T-helper 1 cell treated with Interleukin-12 subunit alpha and Interleukin-12 subunit beta and Interleukin-4 antibody, amounts not matched to agents 30 μg/mL and 1 μg/mL, for 36 hours (primary cell): Measurements from ENCODE around the gene PLIN4.
A peak's percentile ranks its signal among the peaks of the same experiment; 100 is the strongest.

Experiments
- H3K27ac Mint-ChIP-seq: one replicate; pipeline ENCODE4 v1.8.0; 2021; ENCODE audit warnings: mild to moderate bottlenecking, mixed read lengths
- H3K27me3 Mint-ChIP-seq: one replicate; pipeline ENCODE4 v1.8.0; 2021; ENCODE audit warnings: low read depth, mixed read lengths
- H3K36me3 Mint-ChIP-seq: one replicate; pipeline ENCODE4 v1.8.0; 2021; ENCODE audit warnings: low read depth, mixed read lengths
- H3K4me1 Mint-ChIP-seq: one replicate; pipeline ENCODE4 v1.8.0; 2021; ENCODE audit warnings: low read depth, mixed read lengths
- H3K4me3 Mint-ChIP-seq: one replicate; pipeline ENCODE4 v1.8.0; 2021; ENCODE audit warnings: mild to moderate bottlenecking, moderate library complexity, mixed read lengths
- H3K9me3 Mint-ChIP-seq: one replicate; pipeline ENCODE4 v1.8.0; 2021; ENCODE audit warnings: mixed read lengths

The PLIN4 gene

GRCh38 chr19:4483385-4483784 is 34.9 kb downstream of the PLIN4 start:
- H3K27me3 Mint-ChIP-seq, result no peaks in the 10 kb centered on the region
- H3K9me3 Mint-ChIP-seq, result no peaks in the 10 kb centered on the region
- peaks cover 10% of the 10 kb centered on the region for H3K36me3 Mint-ChIP-seq
- no peak overlapping the region for H3K27ac Mint-ChIP-seq
- no peak overlapping the region for H3K4me3 Mint-ChIP-seq
- H3K4me1 Mint-ChIP-seq, result no peaks in the 10 kb centered on the region

GRCh38 chr19:4482721-4483364 is 35.4 kb downstream of the PLIN4 start:
- H3K27me3 Mint-ChIP-seq, result no peaks in the 10 kb centered on the region
- H3K27ac Mint-ChIP-seq, result no peak overlapping the region
- H3K36me3 Mint-ChIP-seq, result peaks cover 10% of the 10 kb centered on the region
- no peak overlapping the region for H3K4me3 Mint-ChIP-seq
- no peaks in the 10 kb centered on the region for H3K4me1 Mint-ChIP-seq
- H3K9me3 Mint-ChIP-seq, result no peaks in the 10 kb centered on the region

- Mint-ChIP-seq H3K27me3 (no peaks in the 10 kb centered on the region), H3K4me1 (peaks cover 13% of the 10 kb centered on the region), H3K4me3 (no peak overlapping the region), H3K36me3 (peaks cover 8% of the 10 kb centered on the region), H3K9me3 (no peaks in the 10 kb centered on the region), H3K27ac (no peak overlapping the region)
Observed at GRCh38 chr19:4477034-4477801, 41.1 kb downstream of the PLIN4 start.

GRCh38 chr19:4474514-4475022 is 43.7 kb downstream of the PLIN4 start:
- H3K36me3 Mint-ChIP-seq, result peaks cover 8% of the 10 kb centered on the region
- H3K4me3 Mint-ChIP-seq, result peak overlapping the region; percentile 85
- no peaks in the 10 kb centered on the region for H3K9me3 Mint-ChIP-seq
- H3K27ac Mint-ChIP-seq, result peak overlapping the region; percentile 70
- peaks cover 17% of the 10 kb centered on the region for H3K4me1 Mint-ChIP-seq
- H3K27me3 Mint-ChIP-seq, result no peaks in the 10 kb centered on the region

GRCh38 chr19:4473763-4474513 is 44.3 kb downstream of the PLIN4 start:
- Mint-ChIP-seq H3K4me1 (peaks cover 17% of the 10 kb centered on the region), H3K27ac (peak overlapping the region; percentile 70), H3K36me3 (peaks cover 8% of the 10 kb centered on the region), H3K9me3 (no peaks in the 10 kb centered on the region), H3K27me3 (no peaks in the 10 kb centered on the region), H3K4me3 (peak overlapping the region; percentile 85)

GRCh38 chr19:4473011-4473762 is 45.1 kb downstream of the PLIN4 start:
- H3K4me3 Mint-ChIP-seq, result peak overlapping the region; percentile 85

GRCh38 chr19:4472174-4472974 is 45.9 kb downstream of the PLIN4 start, which contains the start of gene HDGFL2:
Gene HDGFL2, plus strand, starts transcription at chr19:4472297. Its CDS starts 54 bp downstream, at chr19:4472351.
- Mint-ChIP-seq H3K27ac (no peak within 1 kb of the TSS), H3K4me1 (peaks cover 17% of the 10 kb centered on the region), H3K9me3 (no peaks in the 10 kb centered on the region), H3K27me3 (no peaks in the 10 kb centered on the region), H3K36me3 (peaks cover 5% of the 10 kb centered on the region), H3K4me3 (peak within 1 kb of the TSS; percentile 85)

More at GRCh38 chr19:4473011-4473762, 45.1 kb downstream of the PLIN4 start:
- peaks cover 8% of the 10 kb centered on the region for H3K36me3 Mint-ChIP-seq
- no peaks in the 10 kb centered on the region for H3K9me3 Mint-ChIP-seq
- H3K4me1 Mint-ChIP-seq, result peaks cover 17% of the 10 kb centered on the region
- no peak overlapping the region for H3K27ac Mint-ChIP-seq
- no peaks in the 10 kb centered on the region for H3K27me3 Mint-ChIP-seq

GRCh38 chr19:4471403-4472173 is 46.7 kb downstream of the PLIN4 start:
- Mint-ChIP-seq H3K4me1 (peaks cover 17% of the 10 kb centered on the region), H3K27ac (no peak overlapping the region)

GRCh38 chr19:4467835-4468234 is 50.5 kb downstream of the PLIN4 start:
- Mint-ChIP-seq H3K27me3 (no peaks in the 10 kb centered on the region), H3K9me3 (no peaks in the 10 kb centered on the region), H3K4me1 (peaks cover 4% of the 10 kb centered on the region), H3K4me3 (no peak overlapping the region), H3K36me3 (no peaks in the 10 kb centered on the region), H3K27ac (no peak overlapping the region)

More at GRCh38 chr19:4471403-4472173, 46.7 kb downstream of the PLIN4 start:
- no peak overlapping the region for H3K4me3 Mint-ChIP-seq
- H3K27me3 Mint-ChIP-seq, result no peaks in the 10 kb centered on the region
- peaks cover 4% of the 10 kb centered on the region for H3K36me3 Mint-ChIP-seq
- no peaks in the 10 kb centered on the region for H3K9me3 Mint-ChIP-seq

GRCh38 chr19:4464815-4465581 is 53.3 kb downstream of the PLIN4 start:
- no peaks in the 10 kb centered on the region for H3K27me3 Mint-ChIP-seq
- H3K4me3 Mint-ChIP-seq, result no peak overlapping the region
- no peaks in the 10 kb centered on the region for H3K9me3 Mint-ChIP-seq
- no peaks in the 10 kb centered on the region for H3K36me3 Mint-ChIP-seq
- no peak overlapping the region for H3K27ac Mint-ChIP-seq
- H3K4me1 Mint-ChIP-seq, result no peaks in the 10 kb centered on the region

GRCh38 chr19:4457654-4458395 is 60.5 kb downstream of the PLIN4 start, which contains the start of gene UBXN6:
Gene UBXN6, minus strand, starts transcription at chr19:4457794. Its CDS starts 97 bp downstream, at chr19:4457697.
- no peaks in the 10 kb centered on the region for H3K27me3 Mint-ChIP-seq
- peaks cover 12% of the 10 kb centered on the region for H3K4me1 Mint-ChIP-seq
- peak within 1 kb of the TSS; percentile 92 for H3K4me3 Mint-ChIP-seq
- H3K9me3 Mint-ChIP-seq, result no peaks in the 10 kb centered on the region
- peaks cover 5% of the 10 kb centered on the region for H3K36me3 Mint-ChIP-seq
- peak within 1 kb of the TSS; percentile 91 for H3K27ac Mint-ChIP-seq
